Neuronal stem cell (in vitro differentiated cells): ENCODE results near the gene GOLGA6A. TPM values are rescaled to one million over a fixed set of nuclear protein-coding genes. Genes with fewer than 3 reads are reported as not detected.

Source experiments
- small RNA-seq: library from polyadenylated mRNA; stranded (forward); fragments of <200 nt; extraction: miRNeasy Mini kit (QIAGEN cat#:217004); gene quantifications from one replicate; pipeline ENCODE3, GENCODE V24; 2013; ENCODE audit not compliant: insufficient read depth

GOLGA6A gene

Small RNA genes within 50 kb of the gene (small RNA-seq; reads per million reads assigned to genes)
- not detected for gene RN7SL429P
